Endothelial cell of umbilical vein (primary cell): ENCODE data around the gene DOLK. TPM values are rescaled to one million over a fixed set of nuclear protein-coding genes. Genes with fewer than 3 reads are reported as not detected.

Source experiments
- BruUV-seq: library from RNA; stranded (reverse); fragments of 400-500 nt; replicated peaks from 2 replicates; lab custom pipeline; 2021; lab: Mats Ljungman, UMichigan
- CTCF ChIA-PET: fragments of 300-600, 350-600 bp; sonication (Branson Sonifier 250); formaldehyde crosslinking; loops from one replicate; lab custom pipeline; 2021; ENCODE audit warnings: antibody characterized with exemption, inconsistent platforms; lab: Charles Lee
- POLR2A ChIA-PET: fragments of 300-600, 350-600 bp; sonication (Branson Sonifier 250); formaldehyde crosslinking; loops from one replicate; lab custom pipeline; 2021; ENCODE audit warnings: antibody characterized with exemption, inconsistent platforms; lab: Charles Lee
- DNase-seq: peaks from one replicate; pipeline ENCODE4 v3.0.0-alpha.2; 2011; ENCODE audit warnings: low read depth, low spot score
- FAIRE-seq: peaks from 2 replicates; lab custom pipeline; 2011; peaks lifted over from hg19 to GRCh38; lab: Jason Lieb, UNC
- H2AFZ ChIP-seq: 2 replicates; pipeline ENCODE4 v1.6.0; 2012; ENCODE audit warnings: low read depth, low read length, control low read depth, inconsistent platforms
- H3K27ac ChIP-seq: 2 replicates; pipeline ENCODE4 v1.5.1; 2011; ENCODE audit warnings: low read depth, mild to moderate bottlenecking, control low read depth, low read length, moderate library complexity; ENCODE audit not compliant: insufficient read depth
- H3K27me3 ChIP-seq, 2 experiments: 2 replicates each; pipeline versions ENCODE4 v1.6.0 to v1.6.1; 2011; ENCODE audit warnings: low read length in 2 of 2, mixed read lengths in 1 of 2; ENCODE audit not compliant: control insufficient read depth in 2 of 2, insufficient read depth in 2 of 2
- H3K36me3 ChIP-seq, 2 experiments: 2 replicates in 1 of 2; 3 replicates in 1 of 2; pipeline ENCODE4 v1.5.1; 2011; ENCODE audit warnings: low read length in 2 of 2, mild to moderate bottlenecking in 1 of 2, moderate library complexity in 1 of 2; ENCODE audit not compliant: control insufficient read depth in 2 of 2, insufficient read depth in 2 of 2; ENCODE audit errors: extremely low read depth in 1 of 2
- H3K4me1 ChIP-seq: 3 replicates; pipeline ENCODE4 v1.5.1; 2011; ENCODE audit warnings: mild to moderate bottlenecking, low read length; ENCODE audit not compliant: control insufficient read depth, insufficient read depth; ENCODE audit errors: extremely low read depth
- H3K4me2 ChIP-seq: 2 replicates; pipeline ENCODE4 v1.6.1; 2011; ENCODE audit warnings: low read length, control low read depth, mixed read lengths; ENCODE audit not compliant: insufficient read depth
- H3K4me3 ChIP-seq, 3 experiments: fragments of 200-600 bp in 1 of 3; sonication (generic), shearing (Covaris generic) in 1 of 3; replicated peaks in 1 of 3; 2 replicates each; pipeline ENCODE4 v1.5.1; 2011 to 2016; ENCODE audit warnings: control low read depth in 3 of 3, low read length in 3 of 3, mild to moderate bottlenecking in 2 of 3, inconsistent platforms in 1 of 3, low read depth in 1 of 3, moderate library complexity in 1 of 3; ENCODE audit not compliant: insufficient read depth in 1 of 3
- H3K79me2 ChIP-seq: 2 replicates; pipeline ENCODE4 v1.6.0; 2012; ENCODE audit warnings: low read length, inconsistent platforms; ENCODE audit not compliant: control insufficient read depth, insufficient read depth
- H3K9ac ChIP-seq: replicated peaks from 2 replicates; pipeline ENCODE3; 2011; ENCODE audit warnings: low read length, control low read depth; ENCODE audit not compliant: insufficient read depth; ENCODE audit errors: extremely low read depth
- H3K9me1 ChIP-seq: replicated peaks from 3 replicates; pipeline ENCODE4 v1.6.0; 2011; ENCODE audit warnings: mild to moderate bottlenecking, low read length; ENCODE audit not compliant: control insufficient read depth, insufficient read depth; ENCODE audit errors: extremely low read depth
- H3K9me3 ChIP-seq: replicated peaks from 2 replicates; pipeline ENCODE4 v1.5.1; 2012; ENCODE audit warnings: low read length, inconsistent platforms; ENCODE audit not compliant: control insufficient read depth, insufficient read depth
- H4K20me1 ChIP-seq: replicated peaks from 2 replicates; pipeline ENCODE3; 2011; ENCODE audit warnings: mild to moderate bottlenecking, low read length; ENCODE audit not compliant: control insufficient read depth, insufficient read depth; ENCODE audit errors: extremely low read depth
- CTCF ChIP-seq, 2 donors: IDR thresholded peaks; 1 replicate in 1 of 2; 2 replicates in 1 of 2; pipeline ENCODE4 v1.5.1; 2011; ENCODE audit warnings: low read length in 2 of 2, mild to moderate bottlenecking in 2 of 2, moderate library complexity in 2 of 2, control low read depth in 1 of 2, inconsistent platforms in 1 of 2, low read depth in 1 of 2; ENCODE audit not compliant: insufficient read depth in 1 of 2; ENCODE audit errors: extremely low read depth in 1 of 2
- EZH2 ChIP-seq: IDR thresholded peaks from 2 replicates; pipeline ENCODE4 v1.6.1; 2012; ENCODE audit warnings: borderline replicate concordance, low read depth, mild to moderate bottlenecking, moderate library complexity, low read length, inconsistent platforms; ENCODE audit not compliant: severe bottlenecking
- FOS ChIP-seq: IDR thresholded peaks from 2 replicates; pipeline ENCODE4 v1.6.1; 2011; ENCODE audit warnings: mild to moderate bottlenecking, low read length, moderate library complexity, borderline replicate concordance; ENCODE audit not compliant: insufficient read depth
- GATA2 ChIP-seq: IDR thresholded peaks from 2 replicates; pipeline ENCODE4 v1.7.0; 2011; ENCODE audit warnings: low read depth, mild to moderate bottlenecking, moderate library complexity, mixed read lengths, low read length; ENCODE audit not compliant: insufficient read length, insufficient read depth
- JUN ChIP-seq: IDR thresholded peaks from 2 replicates; pipeline ENCODE4 v1.6.1; 2011; ENCODE audit warnings: borderline replicate concordance, low read depth; ENCODE audit not compliant: insufficient read length, insufficient read depth
- MYC ChIP-seq: IDR thresholded peaks from one replicate; pipeline ENCODE4 v1.6.1; 2011; ENCODE audit warnings: mild to moderate bottlenecking, low read depth, low read length
- POLR2A ChIP-seq: IDR thresholded peaks from 2 replicates; pipeline ENCODE4 v1.6.1; 2012; ENCODE audit warnings: low read depth, mild to moderate bottlenecking, control low read depth, low read length
- POLR2AphosphoS5 ChIP-seq: IDR thresholded peaks from 2 replicates; pipeline ENCODE4 v1.6.1; 2012; ENCODE audit warnings: low read depth, mild to moderate bottlenecking, control low read depth, low read length, moderate library complexity; ENCODE audit not compliant: insufficient read depth
- dilution Hi-C: fragments of 300-500 bp; cut with MboI; formaldehyde crosslinking; loops from one replicate; pipeline ENCODE4 v1.15.0; 2019; ENCODE audit warnings: low sequenced_read_pairs; ENCODE audit not compliant: extremely low pct_ligation_motif_present
- intact Hi-C: fragments of 100-400 bp; cut with micrococcal nuclease; formaldehyde crosslinking; loops from one replicate; pipeline ENCODE4 v1.10.0; 2022
- polyA plus RNA-seq, 4 experiments: library from polyadenylated mRNA; depleted of rRNA in 3 of 4; stranded (reverse) in 3 of 4; unstranded in 1 of 4; fragments of >200 nt; gene quantifications; 2 replicates each; pipeline versions ENCODE4 v1.2.1 to v1.2.3, GENCODE V29; 2011 to 2012; ENCODE audit warnings: missing spikeins in 1 of 4
- total RNA-seq: library from RNA; stranded (reverse); gene quantifications from 2 replicates; pipeline ENCODE4 v1.2.3, GENCODE V29; 2021
- TF ChIP-seq, protein P1 (sequence below): IDR thresholded peaks from 2 replicates; pipeline ENCODE4 v1.6.1; 2011; ENCODE audit not compliant: insufficient read depth, insufficient read length

DOLK gene
- total and polyA plus RNA-seq, 2 donors (not counting 3 experiments of a cell fraction or from before 2014, with no cell fraction given), result 22.3 to 59.8 TPM

DNA sequence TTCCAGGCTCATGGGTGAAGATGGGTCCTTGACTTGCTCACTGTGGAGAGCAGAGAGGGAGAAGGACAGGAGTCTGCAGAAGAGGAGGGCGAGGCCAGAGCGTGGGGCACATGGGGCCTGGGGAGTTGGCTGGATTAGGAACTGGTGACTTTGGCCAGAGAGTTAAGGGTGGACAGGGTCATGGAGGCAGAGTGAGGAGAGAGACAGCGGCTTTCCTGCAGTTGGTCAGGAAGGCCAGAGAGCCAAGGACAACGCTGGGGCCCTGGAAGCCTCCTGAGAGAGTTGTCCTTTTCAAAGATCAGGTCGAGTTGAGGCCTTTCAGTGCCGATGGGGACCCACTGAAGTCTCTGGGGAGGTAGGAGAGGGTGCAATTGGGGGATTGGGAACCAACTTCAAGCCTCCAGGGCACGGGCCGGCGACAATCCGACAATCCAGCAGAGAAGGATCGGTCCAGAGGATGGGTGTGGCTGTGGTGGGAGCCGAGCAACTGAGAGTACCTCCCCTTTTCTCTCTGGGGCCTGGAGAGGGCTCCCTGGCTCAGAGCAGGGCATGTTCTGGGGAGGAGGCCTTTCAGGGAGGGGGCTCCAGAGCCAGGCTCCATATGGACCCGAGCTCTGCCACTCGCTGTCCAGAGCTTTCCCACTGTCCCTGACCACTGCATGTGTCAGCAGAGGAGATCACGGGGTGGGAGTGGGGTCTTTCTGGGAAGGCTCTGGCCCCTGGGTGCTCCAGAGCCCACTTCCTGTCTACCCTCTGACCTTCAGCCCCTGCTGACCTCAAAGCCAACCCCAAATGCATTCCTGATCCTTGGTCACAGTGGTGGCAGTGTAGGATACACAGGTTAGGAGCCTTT is 34.1 kb downstream of the DOLK start:
- ChIA-PET POLR2A (interaction anchor here (0.6 to 1.7 kb wide), 4 partner anchors 21 to 35 kb away, joined by 3 to 8 read pairs (median 6); no protein-coding TSS in a partner anchor), CTCF (interaction anchor here (1.0 to 1.3 kb wide), 3 partner anchors 14 to 27 kb away, joined by 4 to 6 read pairs (median 5); no protein-coding TSS in a partner anchor)
- H3K9me1 ChIP-seq, result no peaks in the 10 kb centered on the region
- H2AFZ ChIP-seq, result no peak overlapping the region
- no peaks in the 10 kb centered on the region for H3K9me3 ChIP-seq
- peaks cover 67% of the 10 kb centered on the region for H3K79me2 ChIP-seq
- BruUV-seq, result no TSS peak
- peak; percentile 13 for TF ChIP-seq POLR2AphosphoS5
- TF ChIP-seq POLR2A, result peak; percentile 32
- TF ChIP-seq, protein P1, sequence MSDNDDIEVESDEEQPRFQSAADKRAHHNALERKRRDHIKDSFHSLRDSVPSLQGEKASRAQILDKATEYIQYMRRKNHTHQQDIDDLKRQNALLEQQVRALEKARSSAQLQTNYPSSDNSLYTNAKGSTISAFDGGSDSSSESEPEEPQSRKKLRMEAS, result no peak
- DNase-seq (no peak), FAIRE-seq (peak; percentile 72)
- H3K27me3 ChIP-seq, result no peaks in the 10 kb centered on the region
- H3K4me3 ChIP-seq, result peak overlapping the region in 1 of 3 experiments; percentile 10
- H3K9ac ChIP-seq, result peak overlapping the region; percentile 39
- H3K36me3 ChIP-seq, result peaks cover 17 to 38% of the 10 kb centered on the region in 2 experiments
- peak overlapping the region; percentile 94 for H3K27ac ChIP-seq
- intact Hi-C loops, result no loop called here
- dilution Hi-C loops, result no loop called here
- no peaks in the 10 kb centered on the region for H4K20me1 ChIP-seq
- peaks cover 69% of the 10 kb centered on the region for H3K4me1 ChIP-seq
- H3K4me2 ChIP-seq, result peak overlapping the region; percentile 54

DNA sequence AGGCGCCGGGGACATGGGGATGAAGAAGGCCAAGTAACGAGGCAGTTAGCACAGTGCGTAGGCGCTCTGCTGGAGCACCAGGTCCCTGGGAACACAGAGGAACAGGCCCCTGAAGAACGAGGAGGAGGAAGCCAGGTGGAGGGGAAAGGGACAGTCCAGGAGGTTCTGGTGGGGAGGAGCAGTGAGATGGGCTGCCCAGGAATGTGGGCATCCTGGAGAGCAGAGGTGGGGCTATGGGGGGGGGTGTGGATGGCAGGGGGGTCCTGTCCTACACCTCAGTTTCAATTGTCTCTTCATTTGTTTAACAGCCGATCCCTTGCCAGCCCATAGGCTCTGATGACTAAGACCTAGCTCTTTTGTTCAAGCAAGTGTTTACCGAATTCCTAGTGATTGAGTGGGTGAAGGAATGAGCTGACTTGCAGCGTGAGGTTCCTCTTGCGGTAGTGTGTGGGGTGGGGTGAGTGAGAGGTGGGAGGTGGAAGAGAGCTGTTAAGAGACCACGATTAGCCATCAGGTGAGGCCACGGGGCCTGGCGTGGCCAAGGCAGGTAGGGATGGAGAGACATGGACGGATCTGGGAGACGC is 35.0 kb downstream of the DOLK start:
- Histone ChIP-seq H4K20me1 (no peaks in the 10 kb centered on the region), H3K9me3 (no peaks in the 10 kb centered on the region), H3K4me2 (peak overlapping the region; percentile 54), H3K4me3 (no peak overlapping the region), H3K9ac (peak overlapping the region; percentile 63), H3K79me2 (peaks cover 76% of the 10 kb centered on the region), H3K27ac (peak overlapping the region; percentile 94), H3K36me3 (peaks cover 21 to 41% of the 10 kb centered on the region in 2 experiments), H3K9me1 (no peaks in the 10 kb centered on the region), H3K27me3 (no peaks in the 10 kb centered on the region), H3K4me1 (peaks cover 65% of the 10 kb centered on the region), H2AFZ (no peak overlapping the region)
- dilution Hi-C loops, result no loop called here
- FAIRE-seq, result peak; percentile 99
- BruUV-seq, result no TSS peak
- intact Hi-C loops, result no loop called here
- POLR2A ChIA-PET, result interaction anchor here (1.0 to 1.7 kb wide), 3 partner anchors 20 to 34 kb away, joined by 3 to 8 read pairs (median 6); no protein-coding TSS in a partner anchor
- DNase-seq, result peak; percentile 82
- CTCF ChIA-PET, result interaction anchor here (0.6 to 2.6 kb wide), 7 partner anchors 14 to 116 kb away, joined by 3 to 8 read pairs (median 5); partner anchors contain the start of gene SH3GLB2
- TF ChIP-seq POLR2AphosphoS5 (peak; percentile 69), CTCF (IDR thresholded peaks at IDR 0.05; ENCODE audit: extremely low read depth in 1 of 2, insufficient read depth in 1 of 2, low read depth in 1 of 2, low read length in 2 of 2) (no peak), POLR2A (no peak), FOS (peak; percentile 79), JUN (peak; percentile 49), MYC (no peak), EZH2 (no peak), GATA2 (no peak)
- TF ChIP-seq, protein P1, result no peak
